Psoas muscle (tissue), 8 donors: ENCODE data around the gene COL25A1. TPM values are rescaled to one million over a fixed set of nuclear protein-coding genes. Genes with fewer than 3 reads are reported as not detected.

Source experiments
- ATAC-seq, 4 donors: fragments of 200-7000 bp; cut with Tn5 transposase; one replicate each; pipeline ENCODE4 v1.9.1; 2020; ENCODE audit warnings: moderate library complexity in 3 of 4, mild to moderate bottlenecking in 2 of 4
- DNase-seq, 2 donors: peaks; one replicate each; pipeline ENCODE4 v3.0.0-alpha.2; 2020
- H3K27ac ChIP-seq: fragments of 200-600 bp; one replicate; pipeline ENCODE4 v1.8.0; 2022
- H3K27me3 ChIP-seq, 3 donors: fragments of 200-600 bp in 1 of 3; one replicate each; pipeline versions ENCODE4 v1.6.1 to v1.8.0; 2013 to 2022; ENCODE audit warnings: low read length in 2 of 3, mild to moderate bottlenecking in 2 of 3, moderate library complexity in 1 of 3; ENCODE audit not compliant: insufficient read depth in 3 of 3
- H3K36me3 ChIP-seq, 2 donors: fragments of 200-600 bp in 1 of 2; one replicate each; pipeline versions ENCODE4 v1.6.1 to v1.8.0; 2013 to 2022; ENCODE audit warnings: low read depth in 1 of 2, mild to moderate bottlenecking in 1 of 2, moderate library complexity in 1 of 2; ENCODE audit not compliant: insufficient read depth in 1 of 2
- H3K4me1 ChIP-seq: fragments of 200-600 bp; one replicate; pipeline ENCODE4 v1.8.0; 2022
- H3K4me3 ChIP-seq: fragments of 200-600 bp; one replicate; pipeline ENCODE4 v1.8.0; 2022; ENCODE audit warnings: mild to moderate bottlenecking
- H3K9me3 ChIP-seq: fragments of 200-600 bp; one replicate; pipeline ENCODE4 v1.8.0; 2022
- CTCF ChIP-seq: fragments of 200-600 bp; IDR thresholded peaks from one replicate; pipeline ENCODE4 v1.8.0; 2022; ENCODE audit warnings: antibody characterized with exemption
- WGBS, 3 donors: extraction: QIAGEN DNeasy Blood & Tissue Kit; methylation state at CpG; one replicate each; pipeline versions ENCODE4 v1.1.6 to v1.1.7; 2013; 5-methylcytosine and 5-hydroxymethylcytosine counted together
- intact Hi-C, 2 donors: fragments of 100-400 bp; cut with DNase I; formaldehyde crosslinking; loops; one replicate each; pipeline versions ENCODE4 v1.11.0 to v1.14.2; 2022
- polyA plus RNA-seq, 3 donors: library from polyadenylated mRNA; stranded (reverse); fragments of 200-250 nt; gene quantifications; one replicate each; pipeline ENCODE4 v1.2.3, GENCODE V29; 2013
- total RNA-seq, 4 donors: library from RNA; stranded (reverse); fragmentation: NEBNext Ultra II Directional in 2 of 4; extraction: Animal tissue kit (Norgen Biotek cat#: 25700) in 2 of 4; gene quantifications; one replicate each; pipeline versions ENCODE4 v1.2.1 to v1.2.4, GENCODE V29; 2021 to 2023
- donor health status: healthy with polysubstance abuse.
- donor health status: DM: no; HTN: no; CAD: no; lungs with moderate emphysema.
- donor health status: Bipolar disorder and iron deficiency.
- donor health status: healthy.
- donor health status: DM: yes; HTN: yes; CAD: no.
- donor health status: DM: no; HTN: no; CAD: no.
- donor health status: DM: no; HTN: no; CAD: no.
- donor health status: DM: yes; HTN: yes; CAD: no.

COL25A1 gene
- total and polyA plus RNA-seq, 7 donors: 0.14 to 1.5 (median 0.36) TPM

GRCh38 chr4:108783665-108784463, 518.6 kb downstream of the COL25A1 start:
- Histone ChIP-seq H3K4me1 (no peaks in the 10 kb centered on the region), H3K27ac (no peak overlapping the region), H3K4me3 (no peak overlapping the region), H3K36me3 (no peaks in the 10 kb centered on the region), H3K27me3 (peaks cover 0 to 3% (median 0%) of the 10 kb centered on the region in 3 donors), H3K9me3 (no peaks in the 10 kb centered on the region)
- ATAC-seq (no peak), DNase-seq (no peak)
- intact Hi-C loops: no loop called here
- TF ChIP-seq CTCF: no peak
- WGBS, 3 donors: 62 to 68% (median 63%) methylated on average over 3 of the region's 3 CpGs

- Histone ChIP-seq H3K4me3 (no peak overlapping the region), H3K9me3 (no peaks in the 10 kb centered on the region), H3K36me3 (no peaks in the 10 kb centered on the region), H3K4me1 (peaks cover 4% of the 10 kb centered on the region), H3K27me3 (no peaks in the 10 kb centered on the region), H3K27ac (no peak overlapping the region)
- no peak for TF ChIP-seq CTCF
- intact Hi-C loops: no loop called here
- no peak for DNase-seq
- no peak for ATAC-seq
Measured at GRCh38 chr4:108779958-108780357, 522.5 kb downstream of the COL25A1 start.

- no peak for TF ChIP-seq CTCF
- Histone ChIP-seq H3K27me3 (no peaks in the 10 kb centered on the region), H3K4me3 (no peak overlapping the region), H3K4me1 (peaks cover 9% of the 10 kb centered on the region), H3K27ac (no peak overlapping the region), H3K36me3 (no peaks in the 10 kb centered on the region), H3K9me3 (no peaks in the 10 kb centered on the region)
- 87 to 91% (median 90%) methylated on average over 2 of the region's 2 CpGs for WGBS, 3 donors
- intact Hi-C loops: no loop called here
- no peak for ATAC-seq
- DNase-seq: no peak
Measured at GRCh38 chr4:108777388-108777787, 525.1 kb downstream of the COL25A1 start.

- DNase-seq: no peak
- peaks cover 9% of the 10 kb centered on the region for H3K4me1 ChIP-seq
- 88 to 94% (median 88%) methylated on average over 5 of the region's 5 CpGs for WGBS, 3 donors
- TF ChIP-seq CTCF: no peak
- H3K9me3 ChIP-seq: no peaks in the 10 kb centered on the region
- H3K27me3 ChIP-seq: no peaks in the 10 kb centered on the region
- H3K4me3 ChIP-seq: no peak overlapping the region
- no peak for ATAC-seq
- H3K27ac ChIP-seq: no peak overlapping the region
- intact Hi-C loops: no loop called here
- no peaks in the 10 kb centered on the region for H3K36me3 ChIP-seq
Measured at GRCh38 chr4:108775921-108776320, 526.5 kb downstream of the COL25A1 start.
